22Rv1 (cell line): ENCODE results near the gene B4GALT2.

Experiments
- CTCF ChIP-seq: fragments of 450-650 bp; IDR thresholded peaks from 2 replicates; pipeline ENCODE4 v1.5.1; 2017; ENCODE audit warnings: mild to moderate bottlenecking
- ZFX ChIP-seq: fragments of 450-650 bp; IDR thresholded peaks from 2 replicates; pipeline ENCODE4 v1.6.1; 2017; ENCODE audit warnings: antibody characterized with exemption, borderline replicate concordance

- TF ChIP-seq CTCF: peak; percentile 87
- no peak for TF ChIP-seq ZFX
These were observed 57.6 kb downstream of the B4GALT2 start for GRCh38 chr1:44036409-44037139.
